ENCODE results near the gene RPS8. TPM values are rescaled to one million over a fixed set of nuclear protein-coding genes. Genes with fewer than 3 reads are reported as not detected.

The RPS8 gene
- total RNA-seq, 2 experiments from 2014 or later: 3,394 to 3,436 TPM

- H3K27ac ChIP-seq (ENCODE audit: low read depth in 1 of 2, low read length in 2 of 2): no peak overlapping the region
- H3K4me1 ChIP-seq (ENCODE audit: insufficient read depth, low read length): peaks cover 5% of the 10 kb centered on the region
- ChIA-PET POLR2A (interaction anchor here (1.6 to 12.2 kb wide), 2 partner anchors 9 to 23 kb away, joined by 3 to 599 read pairs; partner anchors contain the start of genes BTBD19, DYNLT4 and PLK3), CTCF (interaction anchor here (1.1 kb wide), 1 partner anchor 34 kb away, joined by 3 read pairs; no protein-coding TSS in a partner anchor)
- Mint-ChIP-seq H3K27ac (no peak overlapping the region), H3K36me3 (ENCODE audit: low read depth) (no peaks in the 10 kb centered on the region), H3K4me1 (ENCODE audit: low read depth) (no peaks in the 10 kb centered on the region), H3K4me3 (no peak overlapping the region), H3K9me3 (no peaks in the 10 kb centered on the region), H3K27me3 (no peaks in the 10 kb centered on the region)
- no peak for TF ChIP-seq CTCF (IDR thresholded peaks at IDR 0.05)
- DNase-seq: no peak
- intact Hi-C loops (cut with DNase I, micrococcal nuclease): loop anchor here in 1 of 2 experiments (10.0 kb wide), 1 partner anchor 613 kb away; the partner anchor contains the start of gene DMAP1
- H3K27me3 ChIP-seq (ENCODE audit: control insufficient read depth in 1 of 2, insufficient read depth in 2 of 2, low read length in 2 of 2): no peaks in the 10 kb centered on the region
- no peak for ATAC-seq (ENCODE audit: poor library complexity)
- H3K4me3 ChIP-seq (ENCODE audit: low read length): no peak overlapping the region
- no peaks in the 10 kb centered on the region for H3K9me3 ChIP-seq (ENCODE audit: control insufficient read depth in 1 of 2, insufficient read depth in 1 of 2, low read length in 2 of 2)
- no peaks in the 10 kb centered on the region for H3K36me3 ChIP-seq (ENCODE audit: insufficient read depth, low read length)
Measured at GRCh38 chr1:44827197-44828002, 52.1 kb downstream of the RPS8 start.

GRCh38 chr1:44828003-44828651 lies 52.8 kb downstream of the RPS8 start:
- Histone ChIP-seq H3K4me3 (ENCODE audit: low read length) (no peak overlapping the region), H3K27me3 (ENCODE audit: control insufficient read depth in 1 of 2, insufficient read depth in 2 of 2, low read length in 2 of 2) (no peaks in the 10 kb centered on the region), H3K27ac (ENCODE audit: low read depth in 1 of 2, low read length in 2 of 2) (no peak overlapping the region), H3K4me1 (ENCODE audit: insufficient read depth, low read length) (peaks cover 5% of the 10 kb centered on the region), H3K9me3 (ENCODE audit: control insufficient read depth in 1 of 2, insufficient read depth in 1 of 2, low read length in 2 of 2) (no peaks in the 10 kb centered on the region), H3K36me3 (ENCODE audit: insufficient read depth, low read length) (no peaks in the 10 kb centered on the region)
- H3K4me3 Mint-ChIP-seq: no peak overlapping the region
- CTCF ChIA-PET: interaction anchor here (1.1 kb wide), 1 partner anchor 35 kb away, joined by 3 read pairs; no protein-coding TSS in a partner anchor
- no peak for DNase-seq
- H3K27me3 Mint-ChIP-seq: no peaks in the 10 kb centered on the region
- H3K27ac Mint-ChIP-seq: no peak overlapping the region
- ATAC-seq (ENCODE audit: poor library complexity): no peak
- no peaks in the 10 kb centered on the region for H3K9me3 Mint-ChIP-seq
- TF ChIP-seq CTCF (IDR thresholded peaks at IDR 0.05): no peak
- no peaks in the 10 kb centered on the region for H3K36me3 Mint-ChIP-seq (ENCODE audit: low read depth)
- POLR2A ChIA-PET: interaction anchor here (1.6 to 12.2 kb wide), 2 partner anchors 8 to 24 kb away, joined by 3 to 599 read pairs; partner anchors contain the start of genes BTBD19, DYNLT4 and PLK3
- H3K4me1 Mint-ChIP-seq (ENCODE audit: low read depth): no peaks in the 10 kb centered on the region
- intact Hi-C loops (cut with DNase I, micrococcal nuclease): loop anchor here in 1 of 2 experiments (10.0 kb wide), 1 partner anchor 613 kb away; the partner anchor contains the start of gene DMAP1

Other genes with a start within 250 kb of the RPS8 start
- 1 to 10 TPM in 1 of 2 experiments, under 1 TPM in 1; 0.64 to 1.2 TPM for gene TMEM53, start 101.1 kb upstream of the RPS8 start, total RNA-seq
- gene ARMH1, start 100.8 kb upstream of the RPS8 start, total RNA-seq: 10 to 100 TPM; 79.9 to 84.0 TPM
- not detected for gene RNU5D-1, start 44.4 kb upstream of the RPS8 start, total RNA-seq
- gene KIF2C, start 35.7 kb upstream of the RPS8 start, total RNA-seq: under 1 TPM; 0.64 to 0.82 TPM
- 1 to 10 TPM; 1.0 TPM for gene BEST4, start 12.6 kb downstream of the RPS8 start, total RNA-seq
- gene PLK3, start 24.8 kb downstream of the RPS8 start, total RNA-seq: 100 to 1,000 TPM; 794 TPM
- gene DYNLT4, start 31.8 kb downstream of the RPS8 start, total RNA-seq: 1 to 10 TPM; 1.8 to 2.1 TPM
- 10 to 100 TPM; 35.9 to 36.5 TPM for gene BTBD19, start 33.0 kb downstream of the RPS8 start, total RNA-seq
- 1 to 10 TPM; 1.2 TPM for gene PTCH2, start 67.7 kb downstream of the RPS8 start, total RNA-seq
- gene EIF2B3, start 211.1 kb downstream of the RPS8 start, total RNA-seq: 1 to 10 TPM; 5.8 to 6.3 TPM
- 10 to 100 TPM; 31.5 to 33.7 TPM for gene HECTD3, start 235.8 kb downstream of the RPS8 start, total RNA-seq
- 10 to 100 TPM; 41.0 to 42.4 TPM for gene UROD, start 236.7 kb downstream of the RPS8 start, total RNA-seq

All from CD4-positive, alpha-beta T cell (primary cell).